HG03342 (cell line): ENCODE results near the gene TARS2.

ENCODE experiments used
- ATAC-seq: cut with Tn5 transposase; IDR thresholded peaks from one replicate; pipeline ENCODE4 v1.9.1; 2021; ENCODE audit warnings: mild to moderate bottlenecking, moderate library complexity; ENCODE audit not compliant: unreplicated experiment

Gene TARS2

GRCh38 chr1:150536836-150537731 is 49.9 kb downstream of the TARS2 start:
- no peak for ATAC-seq

- ATAC-seq: no peak
Measured at GRCh38 chr1:150537732-150538684, 50.8 kb downstream of the TARS2 start.

GRCh38 chr1:150543500-150544143 is 56.4 kb downstream of the TARS2 start:
- ATAC-seq: no peak

GRCh38 chr1:150544204-150544603 is 57.0 kb downstream of the TARS2 start:
- ATAC-seq: no peak

- ATAC-seq: no peak
Measured at GRCh38 chr1:150545486-150546032, 58.3 kb downstream of the TARS2 start.

- ATAC-seq: no peak
Measured at GRCh38 chr1:150546294-150546937, 59.2 kb downstream of the TARS2 start.

- ATAC-seq: no peak
Measured at GRCh38 chr1:150548324-150548631, 61.1 kb downstream of the TARS2 start.

GRCh38 chr1:150548632-150549495 is 61.6 kb downstream of the TARS2 start, which contains the start of gene ADAMTSL4:
ADAMTSL4 (plus strand) TSS chr1:150549408; CDS start chr1:150552289, 2,881 bp downstream.
- ATAC-seq: no peak

GRCh38 chr1:150549496-150550221 is 62.4 kb downstream of the TARS2 start:
- ATAC-seq: no peak

- ATAC-seq: no peak
Measured at GRCh38 chr1:150550222-150551050, 63.2 kb downstream of the TARS2 start.

GRCh38 chr1:150551051-150551783 is 64.0 kb downstream of the TARS2 start:
- no peak for ATAC-seq

- ATAC-seq: no peak
Measured at GRCh38 chr1:150551784-150552127, 64.5 kb downstream of the TARS2 start.

- no peak for ATAC-seq
Measured at GRCh38 chr1:150552128-150552910, 65.1 kb downstream of the TARS2 start.

- no peak for ATAC-seq
Measured at GRCh38 chr1:150552911-150553289, 65.7 kb downstream of the TARS2 start.

- ATAC-seq: no peak
Measured at GRCh38 chr1:150553392-150554085, 66.3 kb downstream of the TARS2 start.

- no peak for ATAC-seq
Measured at GRCh38 chr1:150554086-150554452, 66.8 kb downstream of the TARS2 start.
